Skeletal muscle satellite cell (primary cell): ENCODE data around the gene CALCOCO2.

Experiments used
- H3K27me3 ChIP-seq: 2 replicates; pipeline ENCODE4 v1.7.0; 2013; ENCODE audit warnings: low read length; ENCODE audit not compliant: control insufficient read depth, insufficient read depth
- H3K36me3 ChIP-seq: 2 replicates; pipeline ENCODE4 v1.7.0; 2013; ENCODE audit warnings: mild to moderate bottlenecking, control low read depth, low read length; ENCODE audit not compliant: insufficient read depth
- H3K4me1 ChIP-seq: 2 replicates; pipeline ENCODE4 v1.7.0; 2013; ENCODE audit warnings: low read length; ENCODE audit not compliant: control insufficient read depth, insufficient read depth
- H3K4me2 ChIP-seq: 2 replicates; pipeline ENCODE4 v1.7.0; 2013; ENCODE audit warnings: mild to moderate bottlenecking, low read length
- H3K4me3 ChIP-seq: 2 replicates; pipeline ENCODE4 v1.7.0; 2013; ENCODE audit warnings: low read length
- H3K9ac ChIP-seq: 2 replicates; pipeline ENCODE4 v1.7.0; 2013; ENCODE audit warnings: mild to moderate bottlenecking, low read depth, low read length, moderate library complexity
- H3K9me3 ChIP-seq: replicated peaks from 2 replicates; pipeline ENCODE4 v1.7.0; 2013; ENCODE audit warnings: mild to moderate bottlenecking, control low read depth, low read length

The CALCOCO2 gene

DNA sequence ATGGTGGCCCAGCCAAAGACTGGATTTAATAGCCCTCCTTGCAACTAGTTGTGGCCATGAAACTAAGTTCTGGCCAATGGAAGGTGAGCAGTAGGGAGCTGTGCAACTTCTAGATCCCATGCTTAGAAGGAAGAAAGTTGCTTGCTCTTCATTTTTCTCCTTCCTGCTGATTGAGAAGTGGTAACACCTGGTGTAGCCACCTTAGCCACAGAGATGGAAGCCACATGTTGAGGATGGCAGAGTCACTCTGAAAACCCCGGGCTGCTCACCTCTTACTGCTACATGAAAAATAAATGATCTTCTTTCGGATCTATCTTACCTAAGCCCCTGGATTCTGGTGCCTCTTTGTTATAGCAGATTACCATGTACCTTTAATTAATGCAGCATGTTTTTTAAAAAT, 51.4 kb downstream of the CALCOCO2 start:
- H3K36me3 ChIP-seq = no peaks in the 10 kb centered on the region
- H3K9me3 ChIP-seq = no peaks in the 10 kb centered on the region
- no peaks in the 10 kb centered on the region for H3K27me3 ChIP-seq
- H3K4me2 ChIP-seq = no peak overlapping the region
- H3K9ac ChIP-seq = no peak overlapping the region
- H3K4me1 ChIP-seq = no peaks in the 10 kb centered on the region
- no peak overlapping the region for H3K4me3 ChIP-seq

DNA sequence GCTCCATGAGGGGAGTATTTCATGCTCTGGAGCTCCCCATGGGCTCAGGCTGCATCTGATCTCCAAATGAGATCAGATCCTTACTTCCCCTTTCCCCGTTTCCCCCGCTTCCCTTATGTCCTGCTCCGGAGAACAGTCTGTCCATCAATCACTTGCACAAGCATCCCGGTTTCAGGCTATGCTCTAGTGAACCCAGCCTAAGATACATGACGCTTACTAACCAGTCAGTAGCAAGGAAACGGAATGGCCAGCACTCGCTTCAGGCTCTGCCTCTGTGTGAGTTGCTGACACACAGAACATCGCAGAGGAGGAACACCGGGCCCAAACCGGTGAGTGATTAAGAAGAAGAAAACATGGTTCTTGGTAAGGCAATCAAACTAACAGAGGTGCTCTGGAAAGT, 52.3 kb downstream of the CALCOCO2 start:
- no peak overlapping the region for H3K4me3 ChIP-seq
- no peaks in the 10 kb centered on the region for H3K27me3 ChIP-seq
- no peaks in the 10 kb centered on the region for H3K9me3 ChIP-seq
- H3K4me1 ChIP-seq = no peaks in the 10 kb centered on the region
- H3K36me3 ChIP-seq = no peaks in the 10 kb centered on the region
- H3K9ac ChIP-seq = no peak overlapping the region
- no peak overlapping the region for H3K4me2 ChIP-seq

- Histone ChIP-seq H3K27me3 (no peaks in the 10 kb centered on the region), H3K4me3 (no peak overlapping the region), H3K4me2 (no peak overlapping the region), H3K9me3 (no peaks in the 10 kb centered on the region), H3K4me1 (peaks cover 5% of the 10 kb centered on the region), H3K9ac (no peak overlapping the region), H3K36me3 (peaks cover 6% of the 10 kb centered on the region)
Measured at GRCh38 chr17:48890086-48890485, 59.3 kb downstream of the CALCOCO2 start.

GRCh38 chr17:48892940-48893645, 62.3 kb downstream of the CALCOCO2 start:
- Histone ChIP-seq H3K36me3 (peaks cover 24% of the 10 kb centered on the region), H3K4me2 (peak overlapping the region; percentile 87), H3K4me3 (peak overlapping the region; percentile 88), H3K27me3 (no peaks in the 10 kb centered on the region), H3K4me1 (peaks cover 10% of the 10 kb centered on the region), H3K9ac (peak overlapping the region; percentile 87), H3K9me3 (no peaks in the 10 kb centered on the region)

GRCh38 chr17:48893646-48894508, 63.0 kb downstream of the CALCOCO2 start:
- Histone ChIP-seq H3K9ac (peak overlapping the region; percentile 87), H3K36me3 (peaks cover 29% of the 10 kb centered on the region), H3K4me1 (peaks cover 10% of the 10 kb centered on the region), H3K9me3 (no peaks in the 10 kb centered on the region), H3K4me3 (peak overlapping the region; percentile 88), H3K27me3 (no peaks in the 10 kb centered on the region), H3K4me2 (peak overlapping the region; percentile 87)

GRCh38 chr17:48894886-48895285, 64.1 kb downstream of the CALCOCO2 start:
- Histone ChIP-seq H3K4me2 (no peak overlapping the region), H3K27me3 (no peaks in the 10 kb centered on the region), H3K36me3 (peaks cover 29% of the 10 kb centered on the region), H3K9ac (no peak overlapping the region), H3K9me3 (no peaks in the 10 kb centered on the region), H3K4me1 (peaks cover 15% of the 10 kb centered on the region), H3K4me3 (no peak overlapping the region)

GRCh38 chr17:48901241-48901640, 70.4 kb downstream of the CALCOCO2 start:
- Histone ChIP-seq H3K9me3 (no peaks in the 10 kb centered on the region), H3K4me3 (no peak overlapping the region), H3K27me3 (no peaks in the 10 kb centered on the region), H3K4me2 (no peak overlapping the region), H3K9ac (no peak overlapping the region), H3K4me1 (peaks cover 14% of the 10 kb centered on the region), H3K36me3 (peaks cover 14% of the 10 kb centered on the region)

- Histone ChIP-seq H3K9me3 (no peaks in the 10 kb centered on the region), H3K36me3 (peaks cover 1% of the 10 kb centered on the region), H3K4me2 (no peak overlapping the region), H3K4me3 (no peak overlapping the region), H3K9ac (no peak overlapping the region), H3K27me3 (no peaks in the 10 kb centered on the region), H3K4me1 (peaks cover 13% of the 10 kb centered on the region)
Measured at GRCh38 chr17:48903401-48903800, 72.6 kb downstream of the CALCOCO2 start.

DNA sequence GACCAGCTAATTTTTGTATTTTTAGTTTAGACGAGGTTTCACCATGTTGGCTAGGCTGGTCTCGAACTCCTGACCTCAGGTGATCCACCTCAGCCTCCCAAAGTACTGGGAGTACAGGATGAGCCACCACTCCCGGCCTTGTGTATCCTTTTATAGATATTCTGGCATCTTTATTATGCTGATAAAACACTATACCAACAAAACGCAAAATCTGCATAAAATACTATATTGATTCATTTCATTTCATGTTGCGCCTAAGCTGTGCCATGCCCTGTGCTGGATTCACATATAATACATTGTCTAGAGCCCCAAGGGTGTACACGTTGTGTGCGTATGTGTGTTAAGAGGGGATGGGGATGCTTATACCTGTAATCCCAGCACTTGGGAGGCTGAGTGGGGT, 73.6 kb downstream of the CALCOCO2 start:
- H3K4me1 ChIP-seq = peaks cover 12% of the 10 kb centered on the region
- H3K4me3 ChIP-seq = no peak overlapping the region
- H3K4me2 ChIP-seq = no peak overlapping the region
- no peaks in the 10 kb centered on the region for H3K36me3 ChIP-seq
- H3K27me3 ChIP-seq = no peaks in the 10 kb centered on the region
- H3K9ac ChIP-seq = no peak overlapping the region
- no peaks in the 10 kb centered on the region for H3K9me3 ChIP-seq

GRCh38 chr17:48905987-48906515, 75.2 kb downstream of the CALCOCO2 start:
- Histone ChIP-seq H3K9ac (no peak overlapping the region), H3K9me3 (no peaks in the 10 kb centered on the region), H3K36me3 (peaks cover 11% of the 10 kb centered on the region), H3K4me3 (no peak overlapping the region), H3K4me1 (peaks cover 20% of the 10 kb centered on the region), H3K4me2 (no peak overlapping the region), H3K27me3 (no peaks in the 10 kb centered on the region)

DNA sequence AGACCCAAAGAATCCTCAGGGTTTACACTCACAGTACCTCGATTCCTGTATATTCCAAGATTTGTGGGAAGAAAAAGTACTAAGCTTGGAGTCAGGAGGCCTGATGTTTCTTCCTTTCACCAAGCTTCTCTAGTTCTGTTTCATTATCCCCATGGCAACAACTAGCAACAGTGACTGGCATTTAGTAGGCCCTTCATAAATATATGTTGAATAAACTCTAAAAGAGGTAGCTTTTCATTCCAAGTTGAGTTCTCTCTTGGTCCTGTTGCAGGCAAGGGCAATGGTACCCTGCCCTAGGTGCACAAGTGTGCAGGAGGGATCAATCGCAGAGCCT, 76.8 kb downstream of the CALCOCO2 start:
- H3K4me1 ChIP-seq = peaks cover 34% of the 10 kb centered on the region
- no peaks in the 10 kb centered on the region for H3K9me3 ChIP-seq
- H3K9ac ChIP-seq = peak overlapping the region; percentile 82
- peak overlapping the region; percentile 87 for H3K4me2 ChIP-seq
- peaks cover 27% of the 10 kb centered on the region for H3K36me3 ChIP-seq
- H3K4me3 ChIP-seq = peak overlapping the region; percentile 75
- no peaks in the 10 kb centered on the region for H3K27me3 ChIP-seq
